ENCODE results near the gene SLC6A1.
A peak's percentile ranks its signal among the peaks of the same experiment; 100 is the strongest.

- peak; percentile 72 for TF ChIP-seq CTCF (IDR thresholded peaks at IDR 0.05; ENCODE audit: low read length)
- no peak for TF ChIP-seq EZH2 (IDR thresholded peaks at IDR 0.05; ENCODE audit: borderline replicate concordance, low read length)
Measured at GRCh38 chr3:10983219-10983916, 9.2 kb upstream of the SLC6A1 start.

All from OCI-LY1 (cell line).